ENCODE measurements around the gene LOXL3. TPM values are rescaled to one million over a fixed set of nuclear protein-coding genes. Genes with fewer than 3 reads are reported as not detected.

Gene LOXL3
- total and polyA plus RNA-seq, 2 experiments from 2014 or later, result 11.2 to 13.6 TPM

DNA sequence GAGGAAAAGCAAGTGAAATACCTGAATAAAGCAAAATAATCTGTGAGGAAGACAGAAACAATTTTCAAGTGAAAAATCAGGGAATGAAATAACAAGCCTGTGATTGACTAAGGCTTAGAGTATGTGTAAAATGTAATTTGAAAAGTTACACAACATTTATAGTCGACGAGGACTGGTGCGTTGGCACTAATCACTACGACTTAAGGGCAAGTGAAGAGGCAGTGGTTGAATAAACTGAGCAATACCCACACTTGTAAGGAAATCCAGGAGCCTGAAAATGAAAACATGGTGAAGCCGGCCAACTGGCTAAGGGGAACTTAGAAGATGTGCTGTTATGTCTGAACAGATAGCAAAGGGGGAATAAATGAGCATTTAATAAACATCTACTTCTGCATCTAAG lies 14.1 kb upstream of the LOXL3 start:
- Histone ChIP-seq H3K27ac (no peak overlapping the region), H3K79me2 (no peaks in the 10 kb centered on the region), H3K27me3 (no peaks in the 10 kb centered on the region), H3K9me2 (replicated peaks; ENCODE audit: insufficient read depth) (no peaks in the 10 kb centered on the region), H4K20me1 (ENCODE audit: insufficient read depth, poor library complexity, severe bottlenecking) (no peaks in the 10 kb centered on the region), H2AFZ (no peak overlapping the region), H3K4me2 (no peak overlapping the region), H3K4me1 (ENCODE audit: insufficient read depth) (no peaks in the 10 kb centered on the region), H3K9me3 (ENCODE audit: low read depth) (no peaks in the 10 kb centered on the region), H3K4me3 (no peak overlapping the region), H3K36me3 (replicated peaks; ENCODE audit: insufficient read depth, low read depth) (no peaks in the 10 kb centered on the region)
- WGBS (ENCODE audit: low lambda C conversion rate, missing lambda C conversion rate), result 86% methylated on average over 5 of the region's 5 CpGs
- TF ChIP-seq EZH2phosphoT487 (IDR thresholded peaks at IDR 0.05; ENCODE audit: low read depth, severe bottlenecking, unreplicated experiment), result no peak
- TF ChIP-seq, protein P1, sequence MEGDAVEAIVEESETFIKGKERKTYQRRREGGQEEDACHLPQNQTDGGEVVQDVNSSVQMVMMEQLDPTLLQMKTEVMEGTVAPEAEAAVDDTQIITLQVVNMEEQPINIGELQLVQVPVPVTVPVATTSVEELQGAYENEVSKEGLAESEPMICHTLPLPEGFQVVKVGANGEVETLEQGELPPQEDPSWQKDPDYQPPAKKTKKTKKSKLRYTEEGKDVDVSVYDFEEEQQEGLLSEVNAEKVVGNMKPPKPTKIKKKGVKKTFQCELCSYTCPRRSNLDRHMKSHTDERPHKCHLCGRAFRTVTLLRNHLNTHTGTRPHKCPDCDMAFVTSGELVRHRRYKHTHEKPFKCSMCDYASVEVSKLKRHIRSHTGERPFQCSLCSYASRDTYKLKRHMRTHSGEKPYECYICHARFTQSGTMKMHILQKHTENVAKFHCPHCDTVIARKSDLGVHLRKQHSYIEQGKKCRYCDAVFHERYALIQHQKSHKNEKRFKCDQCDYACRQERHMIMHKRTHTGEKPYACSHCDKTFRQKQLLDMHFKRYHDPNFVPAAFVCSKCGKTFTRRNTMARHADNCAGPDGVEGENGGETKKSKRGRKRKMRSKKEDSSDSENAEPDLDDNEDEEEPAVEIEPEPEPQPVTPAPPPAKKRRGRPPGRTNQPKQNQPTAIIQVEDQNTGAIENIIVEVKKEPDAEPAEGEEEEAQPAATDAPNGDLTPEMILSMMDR (IDR thresholded peaks at IDR 0.05; ENCODE audit: poor library complexity), result no peak
- no peak for TF ChIP-seq EZH2 (IDR thresholded peaks at IDR 0.05; ENCODE audit: borderline replicate concordance)
- no peak for DNase-seq (ENCODE audit: low spot score)

DNA sequence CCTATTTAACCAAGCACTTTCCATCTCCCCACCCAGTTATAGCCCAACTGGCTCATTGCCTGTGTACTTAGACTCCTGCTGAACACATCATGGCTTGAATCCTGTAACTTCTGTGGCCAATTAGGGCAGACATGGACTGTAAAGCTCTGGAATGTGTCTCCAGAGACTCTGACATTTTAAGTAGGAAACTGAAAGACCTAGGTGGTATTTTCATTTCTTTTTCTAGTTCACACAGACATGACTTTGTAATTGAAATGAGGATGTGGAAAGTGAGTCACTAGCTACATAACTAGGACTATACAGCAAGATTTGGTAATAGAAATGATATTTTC lies 13.0 kb upstream of the LOXL3 start:
- Histone ChIP-seq H3K27me3 (peaks cover 10% of the 10 kb centered on the region), H3K4me1 (ENCODE audit: insufficient read depth) (no peaks in the 10 kb centered on the region), H3K36me3 (replicated peaks; ENCODE audit: insufficient read depth, low read depth) (no peaks in the 10 kb centered on the region), H3K9me3 (ENCODE audit: low read depth) (no peaks in the 10 kb centered on the region), H3K4me3 (no peak overlapping the region), H3K27ac (no peak overlapping the region), H2AFZ (no peak overlapping the region), H3K79me2 (no peaks in the 10 kb centered on the region), H4K20me1 (ENCODE audit: insufficient read depth, poor library complexity, severe bottlenecking) (no peaks in the 10 kb centered on the region), H3K9me2 (replicated peaks; ENCODE audit: insufficient read depth) (no peaks in the 10 kb centered on the region), H3K4me2 (no peak overlapping the region)
- no peak for DNase-seq (ENCODE audit: low spot score)
- no peak for TF ChIP-seq EZH2 (IDR thresholded peaks at IDR 0.05; ENCODE audit: borderline replicate concordance)
- TF ChIP-seq, protein P1 (IDR thresholded peaks at IDR 0.05; ENCODE audit: poor library complexity), result no peak
- no peak for TF ChIP-seq EZH2phosphoT487 (IDR thresholded peaks at IDR 0.05; ENCODE audit: low read depth, severe bottlenecking, unreplicated experiment)

DNA sequence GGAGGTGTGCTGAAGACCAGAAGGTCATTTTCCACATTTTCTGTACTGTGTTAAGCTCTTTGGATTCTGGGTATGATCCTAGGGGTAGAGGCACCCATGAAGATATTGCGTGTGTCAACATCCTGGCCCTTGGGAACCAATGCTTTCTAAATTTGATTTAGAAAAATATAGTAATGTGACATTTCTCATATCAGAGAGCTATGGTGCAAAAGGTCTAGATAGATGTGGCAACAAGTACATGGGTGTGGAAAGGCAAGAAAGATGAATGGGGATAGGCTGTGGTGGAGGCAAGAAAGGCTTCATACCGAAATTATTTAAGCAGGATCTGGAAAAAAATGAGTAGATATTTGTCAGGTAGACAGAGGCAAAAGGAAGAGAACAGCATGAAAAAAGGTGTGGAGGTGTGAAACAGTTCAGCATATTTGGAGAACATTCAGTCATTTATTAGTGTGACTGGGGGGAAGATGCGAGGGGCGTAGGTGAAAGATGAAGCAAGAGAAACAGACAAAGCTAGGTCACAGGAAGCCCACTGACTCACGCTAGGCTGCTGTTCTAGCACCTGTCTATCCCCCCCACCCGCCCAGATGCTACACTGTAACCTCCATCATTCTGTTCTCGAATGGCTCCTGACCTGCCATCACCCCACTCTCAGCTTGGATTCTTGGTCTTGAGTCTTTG lies 12.5 kb upstream of the LOXL3 start:
- H3K4me3 ChIP-seq, result no peak overlapping the region
- no peak overlapping the region for H3K27ac ChIP-seq
- TF ChIP-seq EZH2 (IDR thresholded peaks at IDR 0.05; ENCODE audit: borderline replicate concordance) (no peak), EZH2phosphoT487 (IDR thresholded peaks at IDR 0.05; ENCODE audit: low read depth, severe bottlenecking, unreplicated experiment) (no peak)
- peaks cover 15% of the 10 kb centered on the region for H3K27me3 ChIP-seq
- H3K9me3 ChIP-seq (ENCODE audit: low read depth), result no peaks in the 10 kb centered on the region
- no peak overlapping the region for H2AFZ ChIP-seq
- no peak for DNase-seq (ENCODE audit: low spot score)
- no peak overlapping the region for H3K4me2 ChIP-seq
- H3K9me2 ChIP-seq (replicated peaks; ENCODE audit: insufficient read depth), result no peaks in the 10 kb centered on the region
- no peaks in the 10 kb centered on the region for H3K4me1 ChIP-seq (ENCODE audit: insufficient read depth)
- no peaks in the 10 kb centered on the region for H3K36me3 ChIP-seq (replicated peaks; ENCODE audit: insufficient read depth, low read depth)
- WGBS (ENCODE audit: low lambda C conversion rate, missing lambda C conversion rate), result 80% methylated on average over 7 of the region's 7 CpGs
- H4K20me1 ChIP-seq (ENCODE audit: insufficient read depth, poor library complexity, severe bottlenecking), result no peaks in the 10 kb centered on the region
- no peaks in the 10 kb centered on the region for H3K79me2 ChIP-seq

DNA sequence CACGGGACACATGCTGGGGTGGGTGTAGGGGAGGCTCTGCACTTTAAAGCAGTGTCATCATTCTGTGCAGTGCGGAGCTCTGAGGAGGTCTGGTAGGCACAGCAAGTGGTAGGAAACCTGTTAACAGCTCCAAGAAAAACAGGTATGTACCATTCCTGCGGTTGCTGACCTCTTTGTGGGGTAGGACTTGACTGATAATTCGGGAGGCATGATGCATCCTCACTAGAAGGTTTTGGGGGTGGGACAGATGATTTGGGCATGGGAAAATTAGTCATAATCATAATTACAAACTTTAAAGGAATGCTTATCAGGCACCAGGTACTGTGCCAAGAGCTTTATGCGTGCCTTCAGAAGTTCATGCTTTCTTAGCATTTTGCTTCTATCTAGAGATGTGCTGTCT lies 10.5 kb upstream of the LOXL3 start:
- 89% methylated on average over 5 of the region's 5 CpGs for WGBS (ENCODE audit: low lambda C conversion rate, missing lambda C conversion rate)
- Histone ChIP-seq H3K4me2 (no peak overlapping the region), H3K4me3 (no peak overlapping the region), H3K4me1 (ENCODE audit: insufficient read depth) (no peaks in the 10 kb centered on the region), H2AFZ (no peak overlapping the region), H3K36me3 (replicated peaks; ENCODE audit: insufficient read depth, low read depth) (no peaks in the 10 kb centered on the region), H3K9me3 (ENCODE audit: low read depth) (no peaks in the 10 kb centered on the region), H3K27me3 (peaks cover 26% of the 10 kb centered on the region), H4K20me1 (ENCODE audit: insufficient read depth, poor library complexity, severe bottlenecking) (no peaks in the 10 kb centered on the region), H3K27ac (no peak overlapping the region), H3K9me2 (replicated peaks; ENCODE audit: insufficient read depth) (no peaks in the 10 kb centered on the region), H3K79me2 (no peaks in the 10 kb centered on the region)
- TF ChIP-seq, protein P1 (IDR thresholded peaks at IDR 0.05; ENCODE audit: poor library complexity), result no peak
- no peak for TF ChIP-seq EZH2 (IDR thresholded peaks at IDR 0.05; ENCODE audit: borderline replicate concordance)
- no peak for TF ChIP-seq EZH2phosphoT487 (IDR thresholded peaks at IDR 0.05; ENCODE audit: low read depth, severe bottlenecking, unreplicated experiment)
- no peak for DNase-seq (ENCODE audit: low spot score)

Measured in hepatocyte (in vitro differentiated cells).